HepG2 (cell line): ENCODE measurements around the gene PRUNE1. TPM values are rescaled to one million over a fixed set of nuclear protein-coding genes. Genes with fewer than 3 reads are reported as not detected.

Experiments
- ATAC-seq: fragments of 200-7000 bp; cut with Tn5 transposase; 3 replicates; pipeline ENCODE4 v1.9.1; 2020; ENCODE audit warnings: mild to moderate bottlenecking, moderate library complexity
- BruUV-seq: library from RNA; stranded (reverse); fragments of 400-500 nt; replicated peaks from 2 replicates; lab custom pipeline; 2021; lab: Mats Ljungman, UMichigan
- CTCF ChIA-PET: fragments of 300-600 bp; formaldehyde crosslinking; extraction: SDS; loops from one replicate; lab custom pipeline; 2021; ENCODE audit warnings: low total read pairs, inconsistent platforms, low intra/inter-chr PET ratio; lab: Yijun Ruan, JAX
- POLR2A ChIA-PET: fragments of 350-600 bp; sonication (Branson Sonifier 250); formaldehyde crosslinking; loops from one replicate; lab custom pipeline; 2020; ENCODE audit warnings: antibody characterized with exemption, inconsistent platforms; lab: Yijun Ruan, JAX
- DNase-seq: peaks from one replicate; pipeline ENCODE4 v3.0.0-alpha.2; 2015; ENCODE audit warnings: low spot score
- FAIRE-seq: peaks from 3 replicates; lab custom pipeline; 2011; peaks lifted over from hg19 to GRCh38; lab: Jason Lieb, UNC
- H2AFZ ChIP-seq: one replicate; pipeline ENCODE4 v1.6.1; 2011; ENCODE audit warnings: low read length, inconsistent platforms
- H3K27ac ChIP-seq: fragments of 300-600 bp; 3 replicates; pipeline ENCODE4 v1.8.0; 2011; ENCODE audit warnings: mixed run types, mild to moderate bottlenecking, mixed read lengths, low read length, inconsistent platforms; ENCODE audit not compliant: insufficient read depth; ENCODE audit errors: extremely low read length
- H3K27me3 ChIP-seq, 2 experiments: fragments of 200-600 bp in 1 of 2; 2 replicates in 1 of 2; 3 replicates in 1 of 2; pipeline versions ENCODE4 v1.6.0 to v1.8.0; 2011; ENCODE audit warnings: low read length in 2 of 2, mild to moderate bottlenecking in 2 of 2, moderate library complexity in 2 of 2, inconsistent platforms in 1 of 2; ENCODE audit not compliant: insufficient read depth in 2 of 2, control insufficient read depth in 1 of 2
- H3K36me3 ChIP-seq, 2 experiments: fragments of 200-600 bp in 1 of 2; replicated peaks in 1 of 2; 2 replicates in 1 of 2; 3 replicates in 1 of 2; pipeline versions ENCODE4 v1.5.1 to v1.8.0; 2011; ENCODE audit warnings: low read length in 2 of 2, inconsistent platforms in 1 of 2; ENCODE audit not compliant: insufficient read depth in 2 of 2, control insufficient read depth in 1 of 2
- H3K4me1 ChIP-seq: 2 replicates; pipeline ENCODE4 v1.5.1; 2012; ENCODE audit warnings: low read length, inconsistent platforms; ENCODE audit not compliant: insufficient read depth
- H3K4me2 ChIP-seq: 2 replicates; pipeline ENCODE4 v1.6.0; 2011; ENCODE audit warnings: low read depth, low read length, inconsistent platforms
- H3K4me3 ChIP-seq, 3 experiments: fragments of 200-600 bp in 1 of 3; sonication (generic), shearing (Covaris generic) in 1 of 3; replicated peaks in 1 of 3; 2 replicates each; pipeline ENCODE4 v1.5.1; 2011 to 2016; ENCODE audit warnings: low read length in 3 of 3, inconsistent platforms in 2 of 3, low read depth in 2 of 3, mild to moderate bottlenecking in 2 of 3, control low read depth in 1 of 3, mixed read lengths in 1 of 3; ENCODE audit not compliant: insufficient read depth in 1 of 3
- H3K79me2 ChIP-seq: one replicate; pipeline ENCODE4 v1.6.1; 2011; ENCODE audit warnings: low read length, inconsistent platforms; ENCODE audit not compliant: insufficient read depth
- H3K9ac ChIP-seq: 2 replicates; pipeline ENCODE4 v1.6.0; 2011; ENCODE audit warnings: mild to moderate bottlenecking, low read depth, low read length, inconsistent platforms; ENCODE audit not compliant: insufficient read depth
- H3K9me3 ChIP-seq: 2 replicates; pipeline ENCODE4 v1.5.1; 2012; ENCODE audit warnings: mild to moderate bottlenecking, low read length
- H4K20me1 ChIP-seq: 2 replicates; pipeline ENCODE4 v1.6.0; 2011; ENCODE audit warnings: inconsistent platforms, mild to moderate bottlenecking, low read length, moderate library complexity; ENCODE audit not compliant: insufficient read depth
- AGO2 ChIP-seq: fragments of 200-400 bp; formaldehyde crosslinking; optimal IDR thresholded peaks from 2 replicates; pipeline ENCODE3; 2017; ENCODE audit warnings: mild to moderate bottlenecking, low read depth, low read length, moderate library complexity
- ATF7-NPFF ChIP-seq: sonication (generic); formaldehyde crosslinking; IDR thresholded peaks from 2 replicates; pipeline ENCODE4 v1.8.1; 2023; ENCODE audit warnings: mild to moderate bottlenecking, low read depth, missing genetic modification reagents, moderate library complexity
- HNF4G ChIP-seq, 2 experiments: sonication (generic) in 1 of 2; formaldehyde crosslinking in 1 of 2; IDR thresholded peaks; 2 replicates each; pipeline versions ENCODE4 v1.4.0 to v1.6.1; 2011 to 2020; ENCODE audit warnings: borderline replicate concordance in 2 of 2, low read depth in 2 of 2, mild to moderate bottlenecking in 2 of 2, low read length in 1 of 2, missing genetic modification reagents in 1 of 2, moderate library complexity in 1 of 2
- HOXA9 ChIP-seq: sonication (generic); formaldehyde crosslinking; IDR thresholded peaks from 2 replicates; pipeline ENCODE4 v1.8.1; 2022; ENCODE audit warnings: missing genetic modification reagents, mild to moderate bottlenecking, moderate library complexity, borderline replicate concordance
- KMT2B ChIP-seq: IDR thresholded peaks from 2 replicates; pipeline ENCODE4 v1.6.1; 2016; ENCODE audit warnings: missing genetic modification reagents, missing compliant biosample characterization
- MEIS2 ChIP-seq: sonication (generic); formaldehyde crosslinking; IDR thresholded peaks from 2 replicates; pipeline ENCODE4 v1.9.0; 2021; ENCODE audit warnings: mild to moderate bottlenecking, missing genetic modification reagents
- PCBP1 ChIP-seq: fragments of 200-400 bp; formaldehyde crosslinking; IDR thresholded peaks from 2 replicates; pipeline ENCODE4 v1.6.1; 2017; ENCODE audit warnings: mild to moderate bottlenecking, low read depth, low read length, borderline replicate concordance
- POLR2G ChIP-seq: fragments of 200-400 bp; formaldehyde crosslinking; IDR thresholded peaks from 2 replicates; pipeline ENCODE4 v1.6.1; 2018; ENCODE audit warnings: mild to moderate bottlenecking, low read depth, low read length, moderate library complexity
- RBFOX2 ChIP-seq: fragments of 200-400 bp; formaldehyde crosslinking; IDR thresholded peaks from 2 replicates; pipeline ENCODE4 v1.6.1; 2017; ENCODE audit warnings: low read depth, mild to moderate bottlenecking, low read length
- RFXAP ChIP-seq: sonication (generic); formaldehyde crosslinking; IDR thresholded peaks from 2 replicates; pipeline ENCODE4 v1.4.0; 2020; ENCODE audit warnings: missing genetic modification reagents, borderline replicate concordance
- THAP11 ChIP-seq: IDR thresholded peaks from 2 replicates; pipeline ENCODE4 v1.6.1; 2016; ENCODE audit warnings: missing biosample characterization, missing genetic modification reagents
- ZNF10 ChIP-seq: sonication (generic); formaldehyde crosslinking; IDR thresholded peaks from 2 replicates; pipeline ENCODE4 v1.4.0; 2020; ENCODE audit warnings: mild to moderate bottlenecking, low read depth, missing genetic modification reagents, borderline replicate concordance
- ZNF468 ChIP-seq: sonication (generic); formaldehyde crosslinking; IDR thresholded peaks from 2 replicates; pipeline ENCODE4 v1.8.0; 2022; ENCODE audit warnings: mild to moderate bottlenecking, moderate library complexity, missing genetic modification reagents
- ZNF652 ChIP-seq: IDR thresholded peaks from 2 replicates; pipeline ENCODE4 v1.6.1; 2016; ENCODE audit warnings: low read depth, borderline replicate concordance
- ZNF788 ChIP-seq: sonication (generic); formaldehyde crosslinking; IDR thresholded peaks from 2 replicates; pipeline ENCODE4 v1.5.0; 2020; ENCODE audit warnings: mild to moderate bottlenecking, missing genetic modification reagents, borderline replicate concordance
- WGBS: methylation state at CpG from one replicate; pipeline ENCODE4 v1.1.6; 2017; ENCODE audit warnings: low lambda C conversion rate; 5-methylcytosine and 5-hydroxymethylcytosine counted together
- in situ Hi-C: cut with HindIII; loops from 2 replicates; pipeline ENCODE4 v1.10.0; 2017; ENCODE audit warnings: low pct_unique_long_range_greater_than_20kb; ENCODE audit not compliant: extremely low pct_ligation_motif_present
- intact Hi-C: fragments of 100-400 bp; cut with micrococcal nuclease; formaldehyde crosslinking; loops from one replicate; pipeline ENCODE4 v1.10.0; 2022; ENCODE audit not compliant: unreplicated experiment
- polyA plus RNA-seq, 8 experiments: library from polyadenylated mRNA; depleted of rRNA in 3 of 8; stranded (reverse) in 7 of 8; unstranded in 1 of 8; fragments of >200 nt; fragmentation: Illumina TruSeq in 4 of 8; extraction: Trizol in 4 of 8; gene quantifications; 2 replicates each; pipeline versions ENCODE4 v1.2.1 to v1.2.3, GENCODE V29; 2011 to 2016; ENCODE audit warnings: low read depth in 4 of 8, missing spikeins in 1 of 8, mixed read lengths in 1 of 8; ENCODE audit not compliant: insufficient read depth in 1 of 8
- total RNA-seq, 5 experiments: library from RNA; depleted of rRNA; stranded (reverse); fragments of >200 nt; fragmentation: Illumina TruSeq; extraction: Trizol; gene quantifications; 2 replicates each; pipeline ENCODE4 v1.2.3, GENCODE V29; 2016; ENCODE audit warnings: low read depth in 1 of 5
- TF ChIP-seq, protein P1 (sequence below): sonication (generic); formaldehyde crosslinking; IDR thresholded peaks from 2 replicates; pipeline ENCODE4 v1.9.0; 2021; ENCODE audit warnings: missing genetic modification reagents, mild to moderate bottlenecking, borderline replicate concordance

The PRUNE1 gene
- total and polyA plus RNA-seq, 2 of the 13 experiments (the other 11 are each of a cell fraction or from before 2014, with no cell fraction given): 19.0 to 31.9 TPM

DNA sequence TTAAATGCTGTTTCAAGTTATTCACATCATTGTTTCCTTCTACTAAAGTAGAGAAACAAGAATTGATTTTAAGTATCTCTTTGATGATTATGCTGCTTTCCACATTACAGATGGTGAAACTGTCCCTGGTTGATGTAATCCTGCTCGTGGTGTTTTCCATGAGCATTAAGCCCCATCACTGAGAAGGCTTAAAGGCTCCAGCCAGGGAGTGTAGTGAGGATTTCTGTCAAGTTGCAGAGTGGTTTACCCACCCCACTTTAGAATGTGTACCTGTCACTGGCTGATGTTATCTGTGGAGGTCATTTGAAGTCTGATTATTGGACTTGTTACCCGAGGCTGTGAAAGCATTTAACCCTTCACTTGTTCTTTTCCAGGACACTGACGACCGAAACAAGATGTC is 46.5 kb upstream of the PRUNE1 start:
- intact Hi-C loops (no loop called here), in situ Hi-C loops (no loop called here)
- DNase-seq: no peak
- H3K27me3 ChIP-seq: no peaks in the 10 kb centered on the region
- TF ChIP-seq KMT2B (CRISPR knock-in tag): no peak
- TF ChIP-seq ZNF652 (CRISPR knock-in tag): peak; percentile 80
- TF ChIP-seq RBFOX2: 0 out of 2 replicates have a peak, but pooled peaks have one; percentile 12
- TF ChIP-seq, protein P1, sequence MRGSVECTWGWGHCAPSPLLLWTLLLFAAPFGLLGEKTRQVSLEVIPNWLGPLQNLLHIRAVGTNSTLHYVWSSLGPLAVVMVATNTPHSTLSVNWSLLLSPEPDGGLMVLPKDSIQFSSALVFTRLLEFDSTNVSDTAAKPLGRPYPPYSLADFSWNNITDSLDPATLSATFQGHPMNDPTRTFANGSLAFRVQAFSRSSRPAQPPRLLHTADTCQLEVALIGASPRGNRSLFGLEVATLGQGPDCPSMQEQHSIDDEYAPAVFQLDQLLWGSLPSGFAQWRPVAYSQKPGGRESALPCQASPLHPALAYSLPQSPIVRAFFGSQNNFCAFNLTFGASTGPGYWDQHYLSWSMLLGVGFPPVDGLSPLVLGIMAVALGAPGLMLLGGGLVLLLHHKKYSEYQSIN (CRISPR knock-in tag): no peak
- TF ChIP-seq, all 625 proteins: peak for 2
- CTCF ChIA-PET: interaction anchor here (0.9 kb wide), 1 partner anchor 18 kb away, joined by 5 read pairs; no protein-coding TSS in a partner anchor
- H2AFZ ChIP-seq: no peak overlapping the region
- no peak for FAIRE-seq
- H3K4me2 ChIP-seq: no peak overlapping the region
- H3K9me3 ChIP-seq: no peaks in the 10 kb centered on the region
- peaks cover 31 to 75% of the 10 kb centered on the region in 2 experiments for H3K36me3 ChIP-seq
- POLR2A ChIA-PET: interaction anchor here (1.0 to 3.0 kb wide), 5 partner anchors 9 to 45 kb away, joined by 3 to 12 read pairs (median 5); partner anchors contain the start of genes ANXA9, CERS2 and MINDY1
- H3K9ac ChIP-seq: no peak overlapping the region
- no peaks in the 10 kb centered on the region for H3K79me2 ChIP-seq
- H3K27ac ChIP-seq: no peak overlapping the region
- H3K4me3 ChIP-seq: no peak overlapping the region
- no TSS peak for BruUV-seq
- peak; percentile 53 for ATAC-seq
- 0 out of 2 replicates have a peak, but pooled peaks cover 8% of the 10 kb centered on the region for H4K20me1 ChIP-seq
- peaks cover 12% of the 10 kb centered on the region; the same call in 1 of the 2 replicates for H3K4me1 ChIP-seq
- 69% methylated on average over 4 of the region's 4 CpGs for WGBS

GRCh38 chr1:150963321-150964163 is 44.7 kb upstream of the PRUNE1 start:
- intact Hi-C loops: no loop called here
- Histone ChIP-seq H3K9me3 (no peaks in the 10 kb centered on the region), H3K9ac (no peak overlapping the region), H2AFZ (no peak overlapping the region), H3K36me3 (peaks cover 44 to 84% of the 10 kb centered on the region in 2 experiments), H4K20me1 (peaks cover 11% of the 10 kb centered on the region; the same call in 1 of the 2 replicates), H3K27ac (no peak overlapping the region), H3K4me1 (peaks cover 14% of the 10 kb centered on the region), H3K4me2 (no peak overlapping the region), H3K4me3 (no peak overlapping the region), H3K27me3 (no peaks in the 10 kb centered on the region), H3K79me2 (peaks cover 5% of the 10 kb centered on the region)
- no peak for FAIRE-seq
- ChIA-PET CTCF (no interaction called here), POLR2A (interaction anchor here (0.7 to 3.0 kb wide), 5 partner anchors 8 to 43 kb away, joined by 4 to 12 read pairs (median 6); partner anchors contain the start of genes CERS2 and MINDY1)
- WGBS: over 99% methylated on average over 9 of the region's 10 CpGs
- no TSS peak for BruUV-seq
- in situ Hi-C loops: no loop called here
- DNase-seq: no peak
- ATAC-seq: no peak
- TF ChIP-seq HOXA9 (CRISPR knock-in tag): no peak
- TF ChIP-seq POLR2G: peak; percentile 45; the same call in 1 of the 2 replicates
- peak; percentile 23 for TF ChIP-seq AGO2
- TF ChIP-seq ZNF788 (CRISPR knock-in tag): no peak
- TF ChIP-seq RFXAP (CRISPR knock-in tag): no peak
- TF ChIP-seq ZNF468: no peak
- no peak for TF ChIP-seq ATF7-NPFF (CRISPR knock-in tag)
- no peak for TF ChIP-seq HNF4G (IDR thresholded peaks at IDR 0.05; ENCODE audit: borderline replicate concordance, low read depth, low read length)
- TF ChIP-seq HNF4G (CRISPR knock-in tag; IDR thresholded peaks at IDR 0.05; ENCODE audit: borderline replicate concordance, low read depth): no peak
- no peak for TF ChIP-seq ZNF10 (CRISPR knock-in tag)
- TF ChIP-seq THAP11: no peak
- TF ChIP-seq PCBP1: no peak
- TF ChIP-seq MEIS2: no peak
